H9 (cell line): ENCODE measurements around the gene FHOD3. TPM values are rescaled to one million over a fixed set of nuclear protein-coding genes. Genes with fewer than 3 reads are reported as not detected.

ENCODE experiments used
- DNase-seq: peaks from one replicate; pipeline ENCODE4 v3.0.0-alpha.2; 2017
- H2AFZ ChIP-seq: one replicate; pipeline ENCODE4 v1.6.1; 2013; ENCODE audit warnings: mild to moderate bottlenecking, low read length, control low read depth, moderate library complexity
- H2AK5ac ChIP-seq: 2 replicates; pipeline ENCODE4 v1.6.1; 2013; ENCODE audit warnings: low read length, control low read depth, mixed read lengths; ENCODE audit not compliant: insufficient read length
- H2BK120ac ChIP-seq: one replicate; pipeline ENCODE4 v1.6.1; 2013; ENCODE audit warnings: low read depth, mild to moderate bottlenecking, low read length, control low read depth, inconsistent platforms; ENCODE audit not compliant: poor library complexity, severe bottlenecking
- H2BK12ac ChIP-seq: 2 replicates; pipeline ENCODE4 v1.6.1; 2013; ENCODE audit warnings: low read length, control low read depth, mixed read lengths, low read depth; ENCODE audit not compliant: insufficient read length
- H2BK15ac ChIP-seq: 2 replicates; pipeline ENCODE4 v1.6.1; 2013; ENCODE audit warnings: low read depth, low read length, control low read depth
- H2BK20ac ChIP-seq: one replicate; pipeline ENCODE4 v1.6.1; 2013; ENCODE audit warnings: low read depth, mild to moderate bottlenecking, low read length, control low read depth, inconsistent platforms; ENCODE audit not compliant: poor library complexity, severe bottlenecking
- H2BK5ac ChIP-seq: 2 replicates; pipeline ENCODE4 v1.6.1; 2013; ENCODE audit warnings: low read length, control low read depth, mixed read lengths; ENCODE audit not compliant: insufficient read length
- H3K14ac ChIP-seq: 2 replicates; pipeline ENCODE4 v1.6.1; 2013; ENCODE audit warnings: low read length, control low read depth; ENCODE audit not compliant: insufficient read depth
- H3K18ac ChIP-seq: 2 replicates; pipeline ENCODE4 v1.6.1; 2013; ENCODE audit warnings: low read depth, mild to moderate bottlenecking, mixed read lengths, low read length, control low read depth; ENCODE audit not compliant: insufficient read length
- H3K23ac ChIP-seq: 2 replicates; pipeline ENCODE4 v1.6.1; 2013; ENCODE audit warnings: low read length, control low read depth, mixed read lengths, low read depth; ENCODE audit not compliant: insufficient read length
- H3K23me2 ChIP-seq: 2 replicates; pipeline ENCODE4 v1.6.1; 2013; ENCODE audit warnings: low read depth, mild to moderate bottlenecking, mixed read lengths, low read length, control low read depth; ENCODE audit not compliant: insufficient read length, poor library complexity, severe bottlenecking
- H3K27ac ChIP-seq: 2 replicates; pipeline ENCODE4 v1.5.1; 2013; ENCODE audit warnings: low read length, control low read depth, mixed read lengths, low read depth; ENCODE audit not compliant: insufficient read length
- H3K27me3 ChIP-seq: 2 replicates; pipeline ENCODE4 v1.6.1; 2013; ENCODE audit warnings: low read length, control low read depth, inconsistent platforms; ENCODE audit not compliant: insufficient read depth
- H3K4ac ChIP-seq: 2 replicates; pipeline ENCODE4 v1.6.1; 2013; ENCODE audit warnings: low read depth, mild to moderate bottlenecking, control low read depth, inconsistent platforms, low read length, moderate library complexity
- H3K4me1 ChIP-seq: 2 replicates; pipeline ENCODE4 v1.6.1; 2013; ENCODE audit warnings: low read length, control low read depth, inconsistent platforms; ENCODE audit not compliant: insufficient read depth
- H3K4me2 ChIP-seq: 2 replicates; pipeline ENCODE4 v1.6.1; 2013; ENCODE audit warnings: low read length, control low read depth, mixed read lengths; ENCODE audit not compliant: insufficient read length, insufficient read depth
- H3K56ac ChIP-seq: 2 replicates; pipeline ENCODE4 v1.6.1; 2013; ENCODE audit warnings: low read depth, mild to moderate bottlenecking, mixed read lengths, low read length, control low read depth; ENCODE audit not compliant: insufficient read length
- H3K79me1 ChIP-seq: 2 replicates; pipeline ENCODE4 v1.6.1; 2013; ENCODE audit warnings: low read depth, mild to moderate bottlenecking, moderate library complexity, low read length, control low read depth, inconsistent platforms; ENCODE audit not compliant: insufficient read depth, poor library complexity, severe bottlenecking
- H3K79me2 ChIP-seq: 2 replicates; pipeline ENCODE4 v1.6.1; 2013; ENCODE audit warnings: low read length, control low read depth, inconsistent platforms; ENCODE audit not compliant: insufficient read depth
- H3K9ac ChIP-seq: 2 replicates; pipeline ENCODE4 v1.6.1; 2013; ENCODE audit warnings: low read length, control low read depth, mixed read lengths; ENCODE audit not compliant: insufficient read length; ENCODE audit errors: extremely low read depth
- H3K9me3 ChIP-seq: one replicate; pipeline ENCODE4 v1.6.1; 2013; ENCODE audit warnings: low read depth, low read length, inconsistent platforms; ENCODE audit not compliant: control insufficient read depth
- H3T11ph ChIP-seq: one replicate; pipeline ENCODE4 v1.6.1; 2013; ENCODE audit warnings: mild to moderate bottlenecking, low read length, control low read depth, inconsistent platforms
- H4K20me1 ChIP-seq: one replicate; pipeline ENCODE4 v1.6.1; 2013; ENCODE audit not compliant: control insufficient read depth, insufficient read length, insufficient read depth
- H4K5ac ChIP-seq: 2 replicates; pipeline ENCODE4 v1.6.1; 2013; ENCODE audit warnings: low read depth, mild to moderate bottlenecking, mixed read lengths, low read length, control low read depth; ENCODE audit not compliant: insufficient read length
- H4K8ac ChIP-seq: replicated peaks from 2 replicates; pipeline ENCODE4 v1.6.1; 2013; ENCODE audit warnings: low read length, control low read depth, mixed read lengths, low read depth; ENCODE audit not compliant: insufficient read length
- H4K91ac ChIP-seq: 2 replicates; pipeline ENCODE4 v1.6.1; 2013; ENCODE audit warnings: low read depth, mild to moderate bottlenecking, moderate library complexity, mixed read lengths, low read length, control low read depth; ENCODE audit not compliant: insufficient read length
- H3K27ac Mint-ChIP-seq, 3 experiments: 2 replicates in 2 of 3; 3 replicates in 1 of 3; pipeline ENCODE4 v1.8.0; 2020 to 2021; ENCODE audit warnings: mixed read lengths in 3 of 3, mild to moderate bottlenecking in 1 of 3, moderate library complexity in 1 of 3
- H3K27me3 Mint-ChIP-seq: 2 replicates; pipeline ENCODE4 v1.8.0; 2021; ENCODE audit warnings: low read depth, mild to moderate bottlenecking, moderate library complexity, mixed read lengths
- H3K36me3 Mint-ChIP-seq, 3 experiments: 2 replicates in 2 of 3; 3 replicates in 1 of 3; pipeline ENCODE4 v1.8.0; 2020 to 2021; ENCODE audit warnings: low read depth in 3 of 3, mixed read lengths in 3 of 3; ENCODE audit not compliant: insufficient read depth in 1 of 3
- H3K4me1 Mint-ChIP-seq, 2 experiments: 2 replicates each; pipeline ENCODE4 v1.8.0; 2020; ENCODE audit warnings: mixed read lengths in 2 of 2
- H3K4me3 Mint-ChIP-seq, 2 experiments: 2 replicates in 1 of 2; 3 replicates in 1 of 2; pipeline ENCODE4 v1.8.0; 2020 to 2021; ENCODE audit warnings: mild to moderate bottlenecking in 2 of 2, mixed read lengths in 2 of 2, moderate library complexity in 1 of 2
- H3K9me3 Mint-ChIP-seq, 2 experiments: 2 replicates in 1 of 2; 3 replicates in 1 of 2; pipeline ENCODE4 v1.8.0; 2020; ENCODE audit warnings: mild to moderate bottlenecking in 2 of 2, mixed read lengths in 2 of 2, moderate library complexity in 1 of 2
- CTCF ChIP-seq: fragments of 200-600 bp; sonication (generic); conservative IDR thresholded peaks from 3 replicates; pipeline ENCODE4 v1.8.0; 2021; ENCODE audit warnings: antibody characterized with exemption, mild to moderate bottlenecking
- WGBS: extraction: QIAGEN DNeasy Blood & Tissue Kit; methylation state at CpG from one replicate; pipeline ENCODE4 v1.1.7; 2013; ENCODE audit warnings: missing lambda C conversion rate, low lambda C conversion rate, mixed read lengths; ENCODE audit not compliant: insufficient read length; ENCODE audit errors: extremely low coverage; 5-methylcytosine and 5-hydroxymethylcytosine counted together
- total RNA-seq: library from RNA; stranded (reverse); gene quantifications from 2 replicates; pipeline ENCODE4 v1.2.1, GENCODE V29; 2021

FHOD3 gene
- total RNA-seq, 1 experiment from 2014 or later, result 8.0 TPM

GRCh38 chr18:36813101-36813775 is 515.7 kb downstream of the FHOD3 start:
- no peak overlapping the region for H3T11ph ChIP-seq
- no peaks in the 10 kb centered on the region for H3K4me1 ChIP-seq
- no peak overlapping the region for H4K8ac ChIP-seq
- no peak overlapping the region for H2AK5ac ChIP-seq
- H2BK20ac ChIP-seq, result no peak overlapping the region
- H4K91ac ChIP-seq, result no peak overlapping the region
- H3K4me3 Mint-ChIP-seq, result no peak overlapping the region
- no peak overlapping the region for H2BK5ac ChIP-seq
- no peak overlapping the region for H3K4me2 ChIP-seq
- no peak overlapping the region for H3K27ac ChIP-seq
- no peak overlapping the region for H3K4ac ChIP-seq
- H3K9me3 ChIP-seq, result no peaks in the 10 kb centered on the region
- H2AFZ ChIP-seq, result no peak overlapping the region
- no peak overlapping the region for H2BK12ac ChIP-seq
- no peak overlapping the region for H3K18ac ChIP-seq
- H3K4me1 Mint-ChIP-seq, result peaks cover 0 to 10% of the 10 kb centered on the region in 2 experiments; a peak in 2 of 4 replicates
- TF ChIP-seq CTCF, result no peak
- no peak overlapping the region; a peak in 2 of 7 replicates for H3K27ac Mint-ChIP-seq
- no peaks in the 10 kb centered on the region for H3K79me1 ChIP-seq
- WGBS, result no CpG with 5 or more reads among the region's 4 CpGs
- H2BK120ac ChIP-seq, result no peak overlapping the region
- no peaks in the 10 kb centered on the region for H3K79me2 ChIP-seq
- H4K20me1 ChIP-seq, result no peaks in the 10 kb centered on the region
- H3K56ac ChIP-seq, result no peak overlapping the region
- H3K14ac ChIP-seq, result no peak overlapping the region
- no peak overlapping the region for H4K5ac ChIP-seq
- peaks cover 13 to 57% (median 49%) of the 10 kb centered on the region in 3 experiments; a peak in 6 of 7 replicates for H3K36me3 Mint-ChIP-seq
- H3K9ac ChIP-seq, result no peak overlapping the region
- no peaks in the 10 kb centered on the region for H3K27me3 Mint-ChIP-seq
- no peaks in the 10 kb centered on the region for H3K9me3 Mint-ChIP-seq
- no peaks in the 10 kb centered on the region for H3K27me3 ChIP-seq
- no peaks in the 10 kb centered on the region for H3K23me2 ChIP-seq
- no peak overlapping the region for H3K23ac ChIP-seq
- no peak overlapping the region for H2BK15ac ChIP-seq
- no peak for DNase-seq
